Activated CD4-positive, CD25-positive, alpha-beta regulatory T cell treated with anti-CD3 and anti-CD28 coated beads, Interleukin-2, amount 50 U/mL, for 24 hours (primary cell): ENCODE data around the gene CD68.
"Not testable (repeated sequence)": the region's sequence is repeated elsewhere in the genome, so short reads cannot be mapped to it uniquely, and the experiment has no call there.

ENCODE experiments used
- ATAC-seq, 2 donors: fragments of 150-1000 bp; cut with Tn5 transposase; one replicate each; pipeline ENCODE4 v1.10.0; 2021; ENCODE audit warnings: mild to moderate bottlenecking in 1 of 2, moderate library complexity in 1 of 2

Gene CD68

DNA sequence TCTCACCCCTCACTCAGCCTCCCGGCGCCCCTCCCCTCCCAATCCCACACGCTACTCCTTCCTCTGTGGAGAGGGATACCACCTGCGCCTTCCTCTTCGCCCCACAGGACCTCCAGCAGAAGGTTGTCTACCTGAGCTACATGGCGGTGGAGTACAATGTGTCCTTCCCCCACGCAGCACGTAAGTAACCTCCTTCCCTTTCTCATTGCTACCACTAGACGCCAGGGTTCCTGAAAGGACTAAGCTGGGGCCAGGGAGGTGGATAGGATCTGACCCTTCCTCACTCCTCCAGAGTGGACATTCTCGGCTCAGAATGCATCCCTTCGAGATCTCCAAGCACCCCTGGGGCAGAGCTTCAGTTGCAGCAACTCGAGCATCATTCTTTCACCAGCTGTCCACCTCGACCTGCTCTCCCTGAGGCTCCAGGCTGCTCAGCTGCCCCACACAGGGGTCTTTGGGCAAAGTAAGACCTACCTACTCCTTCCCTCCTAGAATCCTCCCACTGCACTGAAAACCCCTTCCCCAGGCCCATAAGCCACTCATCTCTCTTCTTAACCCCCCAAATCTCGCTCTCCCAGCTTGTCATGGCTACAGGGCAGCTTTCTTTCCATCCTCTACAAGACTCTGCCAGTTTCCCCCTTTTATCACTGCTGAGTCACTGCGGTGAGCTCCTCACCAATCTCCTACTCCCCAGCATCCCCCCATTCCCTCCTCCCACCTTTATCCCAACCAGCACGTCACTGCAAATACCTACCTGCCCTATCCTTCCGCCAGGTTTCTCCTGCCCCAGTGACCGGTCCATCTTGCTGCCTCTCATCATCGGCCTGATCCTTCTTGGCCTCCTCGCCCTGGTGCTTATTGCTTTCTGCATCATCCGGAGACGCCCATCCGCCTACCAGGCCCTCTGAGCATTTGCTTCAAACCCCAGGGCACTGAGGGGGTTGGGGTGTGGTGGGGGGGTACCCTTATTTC, 1.5 kb downstream of the CD68 start:
- ATAC-seq = no peak

DNA sequence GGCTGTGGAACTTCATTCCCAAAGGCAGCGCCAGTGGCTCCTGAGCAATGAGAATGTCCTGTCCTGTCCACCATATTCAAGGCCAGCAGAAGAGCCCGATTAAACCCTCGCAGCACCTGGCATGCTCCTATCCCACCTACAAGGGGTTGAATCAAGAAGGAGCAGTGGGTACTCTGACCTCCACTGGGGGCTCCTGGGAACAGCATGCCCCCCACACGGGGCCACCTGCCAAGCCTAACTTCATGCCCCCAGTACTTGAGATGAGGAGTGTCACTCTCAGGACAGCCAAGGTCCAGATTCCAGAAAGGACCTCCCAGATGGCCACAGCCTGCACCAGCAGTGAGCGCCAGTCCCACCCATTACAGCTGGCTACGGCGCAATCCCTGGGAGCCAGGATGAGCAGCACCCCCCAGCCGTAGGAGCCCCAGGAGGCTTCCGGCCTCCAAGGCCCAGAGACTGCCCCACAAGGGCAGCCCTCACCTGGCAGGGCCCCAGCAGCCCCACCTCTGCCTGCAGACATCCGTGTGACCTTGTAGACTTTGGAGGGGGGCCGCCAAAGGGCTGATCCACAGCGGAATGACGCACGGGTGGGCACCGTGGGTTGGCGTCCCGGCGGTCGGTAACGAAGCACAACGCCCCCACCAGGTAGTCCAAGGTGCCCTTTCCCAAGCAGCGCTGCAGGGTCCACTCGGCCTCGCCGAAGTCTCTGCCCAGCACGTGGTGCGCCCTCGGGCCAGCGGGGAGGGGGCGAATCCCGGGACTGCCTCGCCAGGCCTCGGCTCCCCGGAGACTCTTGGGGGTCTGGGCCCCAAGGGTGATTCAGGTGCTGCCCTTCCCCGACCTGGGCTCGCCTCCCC, 3.2 kb downstream of the CD68 start:
- ATAC-seq = no peak

DNA sequence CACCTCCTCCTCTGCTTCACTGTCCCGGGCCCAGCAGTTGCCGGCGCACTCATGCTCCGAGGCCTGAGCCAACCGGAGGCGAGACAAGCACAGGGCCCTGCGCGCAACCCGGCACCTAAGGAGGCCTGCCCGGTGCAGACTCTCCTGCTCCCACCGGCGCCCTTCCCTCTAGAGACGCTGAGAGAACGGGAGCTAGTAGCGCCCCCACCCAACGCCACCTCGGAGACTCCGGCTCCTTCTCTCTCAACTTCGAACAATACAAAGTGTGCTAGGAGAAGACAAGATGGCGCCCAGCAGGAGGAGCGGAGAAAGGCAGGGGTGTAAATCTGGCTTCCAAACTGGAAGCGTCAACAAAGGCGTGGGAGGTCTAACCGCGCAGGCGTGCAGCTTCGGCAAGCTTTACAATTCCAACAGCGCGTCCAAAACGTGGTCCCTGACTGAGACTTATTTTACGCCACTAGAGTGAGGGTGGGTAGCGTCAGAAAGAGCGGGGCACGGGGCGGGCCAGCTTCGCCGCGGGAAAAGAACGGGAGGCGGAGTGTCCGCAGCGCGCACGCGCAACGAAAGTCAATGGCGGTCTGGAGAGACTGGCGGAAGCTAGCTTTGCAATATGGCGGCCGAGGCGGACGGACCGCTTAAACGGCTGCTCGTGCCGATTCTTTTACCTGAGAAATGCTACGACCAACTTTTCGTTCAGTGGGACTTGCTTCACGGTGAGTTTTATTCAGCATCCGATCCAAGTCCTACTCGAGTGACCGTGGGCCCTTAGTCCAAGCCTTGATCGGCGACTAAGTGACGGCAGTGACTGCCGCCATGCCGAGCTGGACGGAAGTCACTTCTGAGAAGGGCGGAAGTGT, 4.0 kb downstream of the CD68 start, which contains the start of gene MPDU1:
Gene MPDU1 (plus strand): TSS at position 600 of the 857 bp plus-strand sequence. CDS start 11 bp downstream, at position 611.
- peak; percentile 71 for ATAC-seq

DNA sequence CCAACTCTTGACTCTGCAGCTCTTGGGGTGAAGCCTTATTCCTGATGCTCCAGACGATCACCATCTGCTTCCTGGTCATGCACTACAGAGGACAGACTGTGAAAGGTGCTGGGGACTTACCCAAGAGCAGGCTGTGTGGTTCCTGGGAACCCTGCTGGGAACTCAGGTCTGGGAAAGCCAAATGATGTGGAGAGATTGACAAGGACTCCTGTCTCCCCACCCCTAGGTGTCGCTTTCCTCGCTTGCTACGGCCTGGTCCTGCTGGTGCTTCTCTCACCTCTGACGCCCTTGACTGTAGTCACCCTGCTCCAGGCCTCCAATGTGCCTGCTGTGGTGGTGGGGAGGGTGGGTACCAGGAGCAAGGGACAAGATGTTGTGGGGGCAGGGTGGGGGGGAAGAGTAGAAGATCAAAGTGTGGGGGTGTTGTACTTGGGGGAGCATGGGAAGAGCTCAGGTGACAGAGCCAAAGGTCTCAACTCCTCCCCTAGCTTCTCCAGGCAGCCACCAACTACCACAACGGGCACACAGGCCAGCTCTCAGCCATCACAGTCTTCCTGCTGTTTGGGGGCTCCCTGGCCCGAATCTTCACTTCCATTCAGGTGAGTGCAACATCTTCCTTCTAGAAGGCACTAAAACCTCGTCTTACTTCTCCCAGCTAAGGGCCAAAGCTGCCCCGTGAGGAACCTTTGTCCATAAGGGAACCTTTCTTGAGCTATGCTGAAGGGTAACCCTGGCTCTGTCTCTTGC, 7.4 kb downstream of the CD68 start:
- no peak for ATAC-seq

DNA sequence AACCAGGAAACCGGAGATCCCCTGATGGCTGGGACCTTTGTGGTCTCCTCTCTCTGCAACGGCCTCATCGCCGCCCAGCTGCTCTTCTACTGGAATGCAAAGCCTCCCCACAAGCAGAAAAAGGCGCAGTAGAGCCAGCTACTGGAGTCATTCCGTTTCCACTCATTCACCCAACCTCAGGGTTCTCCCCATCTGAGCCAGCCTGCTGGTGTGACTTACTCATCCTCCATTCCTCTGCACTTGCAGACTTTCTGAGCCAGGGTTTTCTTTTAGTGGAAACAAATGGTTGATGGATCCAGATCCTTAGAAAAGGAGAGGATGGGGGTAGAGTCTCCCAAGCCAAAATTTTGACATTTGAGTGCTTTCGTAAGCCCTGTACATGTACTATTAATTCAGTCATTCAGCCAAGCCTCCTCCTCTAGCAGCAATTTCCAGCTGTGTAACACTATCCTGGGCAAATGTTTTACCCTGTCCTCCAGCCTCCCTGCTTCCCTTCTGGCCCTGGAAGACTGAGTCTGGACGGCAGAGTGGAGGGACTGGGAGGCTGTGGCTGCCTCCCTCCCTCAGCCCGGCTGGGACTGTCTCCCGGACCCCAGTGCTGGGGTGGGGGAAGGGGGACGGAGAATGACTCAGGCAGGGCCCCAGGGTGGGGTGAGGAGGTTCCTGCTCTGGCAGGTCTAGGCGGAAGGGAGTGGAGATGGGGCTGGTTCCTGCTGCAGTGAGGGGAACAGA, 8.1 kb downstream of the CD68 start:
- ATAC-seq = no peak

DNA sequence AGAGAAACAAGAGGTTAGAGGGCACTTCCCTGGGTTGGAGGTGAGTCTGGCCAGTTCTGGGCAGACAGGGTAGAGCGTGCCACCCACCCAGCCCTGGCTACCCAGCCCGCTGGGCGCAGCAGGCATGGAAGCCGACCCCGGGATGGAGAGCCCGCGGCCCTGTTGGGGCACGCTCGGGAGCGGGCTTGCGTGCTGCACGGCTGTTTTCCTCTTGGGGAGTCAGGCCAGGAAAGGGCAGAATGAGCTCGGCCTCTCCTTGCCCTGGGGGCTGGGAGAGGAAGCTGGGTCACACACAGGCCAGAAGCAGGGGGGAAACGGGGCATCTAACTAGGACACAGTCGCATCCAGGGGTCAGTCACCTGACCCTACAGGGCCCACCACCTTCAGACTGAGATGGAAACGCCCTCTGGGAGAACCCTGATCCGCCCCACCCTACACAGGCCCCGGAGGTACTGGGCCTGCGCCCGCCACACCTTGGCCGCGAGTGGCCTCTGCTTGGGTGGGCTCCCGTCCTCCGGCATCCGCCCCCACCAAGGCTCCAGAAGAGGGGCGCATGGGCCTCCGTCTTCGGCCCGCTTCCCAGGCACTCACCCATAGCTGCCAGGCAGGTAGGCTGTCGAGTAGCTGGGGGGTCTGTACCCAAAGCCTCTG, 9.2 kb downstream of the CD68 start:
- no peak for ATAC-seq

DNA sequence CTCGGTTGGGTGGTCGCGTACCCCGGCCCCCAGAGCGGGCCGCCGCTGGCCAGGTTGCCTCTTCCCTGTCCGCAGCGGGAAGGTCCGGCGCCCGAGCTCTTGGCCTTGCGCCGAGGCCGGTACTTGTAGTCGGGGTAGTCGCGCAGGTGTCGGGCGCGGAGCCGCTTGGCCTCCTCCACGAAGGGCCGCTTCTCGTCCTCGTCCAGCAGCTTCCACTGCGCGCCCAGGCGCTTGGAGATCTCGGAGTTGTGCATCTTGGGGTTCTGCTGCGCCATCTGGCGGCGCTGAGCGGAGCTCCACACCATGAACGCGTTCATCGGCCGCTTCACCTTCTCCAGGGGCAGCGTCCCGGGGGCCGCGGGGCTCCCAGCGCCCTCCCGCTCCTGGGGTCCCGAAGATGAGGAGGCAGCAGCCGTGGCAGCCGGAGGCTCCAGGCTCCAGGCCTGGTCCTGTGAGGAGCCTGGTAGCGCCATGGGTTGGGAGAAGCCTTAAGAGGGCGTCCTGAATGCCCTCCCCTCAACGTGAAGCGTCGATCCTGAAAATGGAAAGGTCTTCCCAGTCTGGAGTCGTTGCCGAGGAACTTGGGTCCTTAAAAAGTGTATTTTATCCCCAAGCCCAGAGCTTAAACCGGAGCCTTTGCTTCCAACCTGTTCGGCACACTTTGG, 9.9 kb downstream of the CD68 start:
- peak; percentile 75 to 76 for ATAC-seq

DNA sequence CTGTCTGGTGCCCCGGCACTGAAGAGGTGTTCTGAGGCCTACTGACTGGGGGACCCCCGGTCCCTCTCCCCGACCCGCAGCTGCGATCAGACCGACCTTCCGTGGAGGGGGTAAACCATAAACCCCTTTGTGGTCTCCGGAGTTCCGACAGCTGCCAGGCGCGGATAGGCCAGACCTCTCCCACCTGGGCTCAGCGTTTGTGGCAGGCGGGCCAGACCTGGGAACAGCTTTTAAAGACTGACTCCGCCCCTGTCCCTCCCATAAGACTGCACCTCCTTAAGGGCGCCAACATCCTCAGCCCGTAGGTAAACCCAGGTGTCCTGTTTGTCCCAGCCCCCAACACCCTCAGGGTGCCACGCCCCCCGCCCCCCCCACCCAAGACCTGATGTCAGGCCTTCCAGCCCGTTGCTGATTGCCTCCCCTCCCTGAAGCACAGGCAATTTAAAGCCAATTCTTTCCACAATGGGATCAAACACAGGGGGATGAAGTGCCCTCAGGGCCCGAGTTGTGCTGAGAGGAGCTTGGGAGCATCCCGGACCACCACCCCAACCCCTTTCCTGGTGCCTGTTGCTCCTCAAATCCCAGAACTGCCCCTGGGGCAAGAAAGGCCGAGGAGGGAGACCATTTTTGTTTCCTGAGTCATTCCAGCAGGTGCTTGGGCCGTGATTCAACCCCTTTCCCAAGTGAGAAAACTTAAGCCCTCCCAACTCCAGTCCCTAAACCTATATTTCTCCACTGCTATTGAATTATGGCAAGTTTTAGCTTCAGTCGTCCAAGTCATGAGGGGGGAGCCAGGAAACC, 10.7 kb downstream of the CD68 start, which contains the start of gene SOX15:
Gene SOX15 (minus strand): TSS at position 204 of the 801 bp plus-strand sequence. CDS start 418 bp downstream, outside the sequence.
- ATAC-seq = no peak

DNA sequence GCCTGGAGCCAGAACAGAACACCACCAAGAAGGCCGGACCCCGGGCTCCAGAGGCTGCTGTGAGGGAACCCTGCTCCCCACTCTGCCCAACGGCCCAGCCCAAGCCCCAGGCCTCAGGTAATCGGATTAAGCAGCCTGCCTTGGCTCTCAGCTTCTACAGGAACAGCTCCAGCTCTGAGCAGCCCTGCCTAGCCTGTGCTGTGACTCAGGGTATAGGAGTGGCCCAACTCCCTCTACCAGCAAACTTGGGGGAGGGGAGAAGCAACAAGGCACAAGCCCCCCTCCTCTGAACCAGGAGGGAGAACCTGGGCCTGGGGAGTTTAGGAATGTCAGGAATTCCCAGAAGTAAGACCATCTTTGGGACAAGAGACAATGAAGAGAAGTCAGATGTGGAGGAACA, 11.3 kb downstream of the CD68 start:
- no peak for ATAC-seq

DNA sequence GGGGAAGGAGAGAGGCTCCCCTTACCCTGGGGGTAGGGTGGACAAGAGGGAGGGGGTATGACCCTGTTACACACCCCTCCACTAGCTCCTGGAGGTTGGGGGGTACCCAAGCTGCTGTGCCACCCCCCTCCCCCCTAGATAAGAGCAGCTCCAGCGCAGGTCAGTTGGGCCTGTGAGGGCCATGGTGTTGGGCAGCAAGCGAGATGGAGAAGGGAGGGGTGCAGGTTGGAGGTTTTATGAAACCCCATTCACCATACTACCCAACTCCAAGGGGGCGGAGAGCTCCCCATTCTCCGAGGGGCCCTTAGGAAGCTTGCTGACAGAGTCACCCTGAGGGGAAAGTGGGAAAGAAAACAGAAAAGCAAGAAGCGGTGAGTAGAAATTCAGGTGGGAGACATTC, 12.2 kb downstream of the CD68 start:
- ATAC-seq = no peak

DNA sequence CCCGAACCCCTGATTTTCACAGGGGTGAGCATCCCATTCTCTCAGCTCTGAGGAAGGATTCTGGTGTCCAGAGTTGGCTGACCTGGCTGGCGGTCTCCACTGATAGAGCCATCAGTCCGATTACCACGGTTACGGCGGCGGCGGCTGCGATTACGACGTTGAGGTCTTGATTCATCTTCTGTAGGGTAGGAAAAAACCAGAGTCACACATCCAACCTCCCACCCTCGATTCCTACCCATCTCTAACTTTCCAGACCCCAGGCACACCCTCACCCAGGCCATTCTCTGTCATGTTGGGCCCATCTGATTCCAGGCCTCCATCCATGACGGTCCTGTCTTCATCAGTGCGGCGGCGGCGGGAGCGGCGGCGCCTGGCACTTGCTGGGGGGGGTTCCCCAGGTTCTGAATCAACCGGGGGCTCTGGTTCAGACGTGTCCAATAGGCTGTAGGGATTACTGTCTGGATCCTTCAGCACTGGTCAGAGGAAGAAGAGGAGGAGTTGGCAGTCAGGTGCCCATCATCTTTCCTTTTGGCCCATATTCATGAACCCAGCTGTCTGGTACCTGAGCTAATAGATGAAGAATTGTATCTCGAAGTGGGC, 13.1 kb downstream of the CD68 start:
- no peak for ATAC-seq

DNA sequence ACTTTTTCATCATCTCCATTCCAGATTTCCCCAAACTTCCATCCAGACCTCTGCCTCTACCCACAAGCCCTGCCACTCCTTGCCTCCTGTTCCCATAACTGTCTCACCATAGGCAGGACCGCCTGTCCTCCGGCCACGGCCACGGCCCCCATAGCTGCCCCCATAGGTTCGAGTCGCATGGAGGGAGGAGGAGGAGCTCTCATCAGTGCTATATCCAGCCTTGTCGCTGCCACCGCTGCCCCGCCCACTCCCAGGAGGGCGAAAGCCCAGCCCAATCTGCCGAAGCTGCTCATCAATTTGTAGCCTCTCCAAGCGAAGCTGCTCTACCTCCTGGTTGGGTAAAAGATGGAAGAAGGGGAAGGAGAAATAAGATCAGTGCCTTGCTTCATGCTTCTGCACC, 13.9 kb downstream of the CD68 start:
- ATAC-seq = no peak

DNA sequence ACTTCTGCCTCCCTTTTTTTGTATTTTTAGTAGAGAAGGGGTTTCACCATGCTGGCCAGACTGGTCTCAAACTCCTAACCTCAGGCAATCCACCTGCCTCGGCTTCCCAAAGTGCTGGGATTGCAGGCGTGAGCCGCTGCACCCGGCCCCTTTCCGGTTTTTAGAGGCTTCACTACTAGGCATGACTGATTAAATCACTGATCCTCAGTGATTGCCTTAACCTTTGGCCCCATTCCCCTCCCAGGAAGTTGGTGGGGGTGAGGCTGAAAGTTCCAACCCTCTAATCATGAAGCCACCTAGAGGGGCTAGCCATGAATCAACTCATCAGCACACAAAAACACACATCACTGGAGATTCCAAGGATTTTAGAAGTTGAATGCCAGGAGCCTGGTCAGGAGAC, 18.1 kb downstream of the CD68 start:
- ATAC-seq = not testable (repeated sequence)

DNA sequence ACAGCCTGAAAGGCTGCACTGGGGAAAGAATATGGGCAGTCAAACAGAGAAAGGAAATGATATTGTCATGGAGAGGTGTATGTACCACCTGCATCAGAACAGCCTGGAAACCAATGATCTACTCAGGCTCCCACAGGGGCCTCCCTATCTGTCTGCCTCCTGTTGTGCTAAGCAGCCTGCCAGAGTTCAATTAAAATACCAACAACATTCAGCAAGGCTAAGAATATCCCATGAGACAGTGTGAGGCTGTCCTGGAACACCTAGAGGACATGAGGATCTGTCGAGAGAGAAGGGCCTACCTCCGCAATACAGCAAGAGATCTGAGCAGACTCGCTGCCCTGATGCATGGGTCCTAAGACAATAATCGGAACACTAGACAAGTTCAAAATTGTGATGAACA, 26.8 kb downstream of the CD68 start:
- no peak for ATAC-seq

DNA sequence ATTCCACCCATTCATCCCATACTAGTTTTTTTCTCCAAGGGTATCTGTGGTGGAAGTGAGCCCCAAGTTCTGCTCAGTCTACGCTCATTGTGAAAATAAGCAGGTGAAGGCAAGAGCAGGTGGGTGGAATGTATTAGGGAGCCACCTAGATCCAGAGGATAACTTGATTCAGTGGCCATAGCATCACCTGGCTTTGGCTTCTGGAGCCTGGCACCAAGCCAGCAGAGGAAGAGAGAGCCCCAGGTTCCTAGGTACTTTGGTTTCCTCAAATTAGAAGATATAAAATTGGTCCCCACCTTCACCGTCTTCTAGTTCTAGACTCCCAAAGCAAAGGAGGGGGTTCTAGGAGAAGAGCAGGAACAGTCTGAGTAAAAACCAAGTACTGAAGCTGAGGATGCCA, 31.2 kb downstream of the CD68 start:
- no peak for ATAC-seq

DNA sequence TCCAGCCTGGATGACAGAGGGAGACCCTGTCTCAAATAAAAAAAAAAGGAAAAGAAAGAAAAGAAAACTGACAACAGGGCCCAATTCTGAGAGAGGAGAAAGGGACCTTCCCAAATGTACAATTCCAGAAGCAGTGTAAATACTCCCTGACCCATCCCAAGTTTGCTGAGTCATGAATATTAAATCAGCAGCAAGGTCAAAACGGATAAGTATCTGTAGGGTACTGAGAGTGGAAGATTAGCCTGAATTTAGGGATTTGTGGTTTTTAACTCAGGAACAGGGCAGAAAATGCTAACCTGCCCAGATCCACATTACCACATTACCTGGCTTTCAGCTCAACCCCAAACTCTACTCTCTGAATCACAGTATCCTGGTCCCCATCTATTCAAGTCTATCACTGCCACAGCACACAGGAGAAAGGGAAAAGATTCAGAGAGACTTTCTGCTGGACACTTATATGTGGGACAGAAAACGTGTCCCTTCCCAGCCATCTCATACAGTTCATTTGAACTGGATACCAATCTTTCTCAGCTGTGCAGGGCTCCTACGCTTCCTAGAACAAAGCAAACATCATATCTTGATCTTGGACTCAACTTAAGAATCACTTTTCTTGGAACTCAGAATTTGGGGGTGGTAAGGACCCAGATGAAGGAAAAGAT, 32.3 kb downstream of the CD68 start:
- ATAC-seq = no peak

DNA sequence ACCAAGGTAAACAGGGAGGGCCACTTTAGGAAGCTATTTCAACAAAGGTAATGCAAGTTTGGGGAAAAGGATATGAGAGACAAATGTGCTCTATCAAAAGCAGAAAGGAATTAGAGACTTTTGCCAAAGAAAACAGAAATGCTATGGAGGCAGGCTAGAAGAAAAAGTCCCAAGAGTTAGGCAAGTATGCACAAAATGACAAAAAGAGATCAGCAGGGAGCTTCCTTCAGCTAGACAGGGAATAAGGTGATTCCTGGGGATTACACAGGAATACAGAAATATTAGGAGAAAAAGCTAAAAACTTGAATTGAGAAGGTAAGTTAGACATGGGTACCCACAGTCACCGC, 32.8 kb downstream of the CD68 start:
- ATAC-seq = no peak
